Measurements from ENCODE around the gene HSD3B2. TPM values are rescaled to one million over a fixed set of nuclear protein-coding genes. Genes with fewer than 3 reads are reported as not detected.

HSD3B2 gene
- total and polyA plus RNA-seq, 7 donors, result 0.60 to 5.8 (median 0.93) TPM; not detected in 4

GRCh38 chr1:119420638-119421037 is 5.7 kb downstream of the HSD3B2 start:
- no peaks in the 10 kb centered on the region for H3K9me3 ChIP-seq
- DNase-seq, result no peak
- intact Hi-C loops (cut with DNase I), result no loop called here
- H3K4me1 ChIP-seq, result no peaks in the 10 kb centered on the region
- H3K27ac ChIP-seq, result no peak overlapping the region
- H3K27me3 ChIP-seq, result no peaks in the 10 kb centered on the region
- TF ChIP-seq POLR2AphosphoS5 (IDR thresholded peaks at IDR 0.05) (no peak), POLR2A (IDR thresholded peaks at IDR 0.05) (no peak), EP300 (IDR thresholded peaks at IDR 0.05) (no peak)
- TF ChIP-seq, protein P1, sequence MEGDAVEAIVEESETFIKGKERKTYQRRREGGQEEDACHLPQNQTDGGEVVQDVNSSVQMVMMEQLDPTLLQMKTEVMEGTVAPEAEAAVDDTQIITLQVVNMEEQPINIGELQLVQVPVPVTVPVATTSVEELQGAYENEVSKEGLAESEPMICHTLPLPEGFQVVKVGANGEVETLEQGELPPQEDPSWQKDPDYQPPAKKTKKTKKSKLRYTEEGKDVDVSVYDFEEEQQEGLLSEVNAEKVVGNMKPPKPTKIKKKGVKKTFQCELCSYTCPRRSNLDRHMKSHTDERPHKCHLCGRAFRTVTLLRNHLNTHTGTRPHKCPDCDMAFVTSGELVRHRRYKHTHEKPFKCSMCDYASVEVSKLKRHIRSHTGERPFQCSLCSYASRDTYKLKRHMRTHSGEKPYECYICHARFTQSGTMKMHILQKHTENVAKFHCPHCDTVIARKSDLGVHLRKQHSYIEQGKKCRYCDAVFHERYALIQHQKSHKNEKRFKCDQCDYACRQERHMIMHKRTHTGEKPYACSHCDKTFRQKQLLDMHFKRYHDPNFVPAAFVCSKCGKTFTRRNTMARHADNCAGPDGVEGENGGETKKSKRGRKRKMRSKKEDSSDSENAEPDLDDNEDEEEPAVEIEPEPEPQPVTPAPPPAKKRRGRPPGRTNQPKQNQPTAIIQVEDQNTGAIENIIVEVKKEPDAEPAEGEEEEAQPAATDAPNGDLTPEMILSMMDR (IDR thresholded peaks at IDR 0.05), result no peak
- H3K4me3 ChIP-seq, result no peak overlapping the region
- H3K36me3 ChIP-seq, result no peaks in the 10 kb centered on the region

DNA sequence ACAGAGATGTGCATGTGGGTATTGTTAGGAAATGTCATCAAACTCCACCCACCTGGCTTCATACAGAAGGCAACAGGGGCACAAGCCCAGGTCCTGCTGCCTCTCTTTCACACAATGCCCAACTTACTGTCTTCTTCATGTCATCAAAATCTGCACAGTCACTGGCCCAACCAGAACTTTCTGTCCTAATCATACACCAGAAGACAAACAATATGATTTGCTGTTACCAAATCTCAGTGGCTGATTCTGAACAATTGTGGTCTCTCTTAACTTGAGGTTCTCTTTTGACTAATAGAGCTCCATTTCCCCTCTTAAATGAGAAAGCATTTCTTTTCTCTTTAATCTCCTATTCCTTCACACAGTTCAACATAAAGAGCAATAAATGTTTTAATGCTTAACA is 7.7 kb downstream of the HSD3B2 start:
- intact Hi-C loops (cut with DNase I), result no loop called here
- H3K4me1 ChIP-seq, result no peaks in the 10 kb centered on the region
- H3K36me3 ChIP-seq, result no peaks in the 10 kb centered on the region
- H3K4me3 ChIP-seq, result no peak overlapping the region
- TF ChIP-seq EP300 (IDR thresholded peaks at IDR 0.05), result no peak
- TF ChIP-seq POLR2AphosphoS5 (IDR thresholded peaks at IDR 0.05), result no peak
- TF ChIP-seq POLR2A (IDR thresholded peaks at IDR 0.05), result no peak
- TF ChIP-seq, protein P1 (IDR thresholded peaks at IDR 0.05), result no peak
- no peaks in the 10 kb centered on the region for H3K27me3 ChIP-seq
- DNase-seq, result no peak
- H3K9me3 ChIP-seq, result no peaks in the 10 kb centered on the region
- H3K27ac ChIP-seq, result no peak overlapping the region

- 83 to 85% methylated on average over 2 of the region's 2 CpGs for WGBS, 2 donors
- no peak for TF ChIP-seq POLR2A (IDR thresholded peaks at IDR 0.05)
- no peak for TF ChIP-seq EP300 (IDR thresholded peaks at IDR 0.05)
- TF ChIP-seq, protein P1 (IDR thresholded peaks at IDR 0.05), result no peak
- Histone ChIP-seq H3K9me3 (no peaks in the 10 kb centered on the region), H3K4me1 (no peaks in the 10 kb centered on the region), H3K36me3 (no peaks in the 10 kb centered on the region), H3K27me3 (no peaks in the 10 kb centered on the region), H3K4me3 (no peak overlapping the region), H3K27ac (no peak overlapping the region)
- no peak for DNase-seq
- intact Hi-C loops (cut with DNase I), result no loop called here
Observed at GRCh38 chr1:119428991-119429390, 14.0 kb downstream of the HSD3B2 start.

DNA sequence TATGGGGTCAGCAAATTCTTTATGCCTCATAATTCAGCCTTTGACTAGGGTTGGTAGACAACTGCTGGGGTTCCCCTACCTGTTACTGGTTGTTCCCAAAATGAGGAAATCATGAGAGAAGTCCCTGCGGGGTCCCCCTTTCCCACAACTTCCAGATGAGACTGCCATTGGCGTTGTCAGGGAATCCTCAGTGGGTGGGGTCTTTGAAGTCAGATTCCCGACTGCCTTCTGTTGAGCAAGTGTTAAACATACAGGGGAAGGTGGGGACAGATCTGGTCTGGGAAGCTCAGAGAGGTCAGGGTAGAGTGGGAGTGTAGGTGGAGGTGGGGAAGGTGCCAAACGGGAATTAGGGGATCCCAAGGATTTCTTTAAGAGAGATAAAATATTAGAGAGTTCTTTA is 14.7 kb downstream of the HSD3B2 start:
- H3K27me3 ChIP-seq, result no peaks in the 10 kb centered on the region

GRCh38 chr1:119430486-119430885 is 15.5 kb downstream of the HSD3B2 start:
- intact Hi-C loops (cut with DNase I), result no loop called here
- H3K27me3 ChIP-seq, result no peaks in the 10 kb centered on the region
- H3K9me3 ChIP-seq, result no peaks in the 10 kb centered on the region
- no peak overlapping the region for H3K27ac ChIP-seq
- H3K4me1 ChIP-seq, result no peaks in the 10 kb centered on the region
- WGBS, 2 donors, result 66 to 88% methylated on average over 2 of the region's 2 CpGs
- no peak for DNase-seq
- no peak overlapping the region for H3K4me3 ChIP-seq
- TF ChIP-seq, protein P1 (IDR thresholded peaks at IDR 0.05), result no peak
- TF ChIP-seq POLR2A (IDR thresholded peaks at IDR 0.05) (no peak), EP300 (IDR thresholded peaks at IDR 0.05) (no peak), POLR2AphosphoS5 (IDR thresholded peaks at IDR 0.05) (no peak)
- H3K36me3 ChIP-seq, result no peaks in the 10 kb centered on the region

More for the DNA sequence above, 14.7 kb downstream of the HSD3B2 start:
- no peak for DNase-seq
- Histone ChIP-seq H3K4me3 (no peak overlapping the region), H3K27ac (no peak overlapping the region), H3K9me3 (no peaks in the 10 kb centered on the region), H3K36me3 (no peaks in the 10 kb centered on the region), H3K4me1 (no peaks in the 10 kb centered on the region)
- intact Hi-C loops (cut with DNase I), result no loop called here
- WGBS, 2 donors, result 70 to 84% methylated on average over 4 of the region's 4 CpGs
- TF ChIP-seq EP300 (IDR thresholded peaks at IDR 0.05), result no peak
- TF ChIP-seq, protein P1 (IDR thresholded peaks at IDR 0.05), result no peak
- no peak for TF ChIP-seq POLR2A (IDR thresholded peaks at IDR 0.05)
- no peak for TF ChIP-seq POLR2AphosphoS5 (IDR thresholded peaks at IDR 0.05)

All from sigmoid colon (tissue), 7 donors.